Activated gamma-delta T cell treated with Interleukin-2 at 50 U/mL for 16 hours (primary cell): ENCODE results near the gene COQ3.
A peak's percentile ranks its signal among the peaks of the same experiment; 100 is the strongest.

Experiments used
- DNase-seq: peaks from one replicate; pipeline ENCODE4 v3.0.0-alpha.2; 2020

The COQ3 gene

DNA sequence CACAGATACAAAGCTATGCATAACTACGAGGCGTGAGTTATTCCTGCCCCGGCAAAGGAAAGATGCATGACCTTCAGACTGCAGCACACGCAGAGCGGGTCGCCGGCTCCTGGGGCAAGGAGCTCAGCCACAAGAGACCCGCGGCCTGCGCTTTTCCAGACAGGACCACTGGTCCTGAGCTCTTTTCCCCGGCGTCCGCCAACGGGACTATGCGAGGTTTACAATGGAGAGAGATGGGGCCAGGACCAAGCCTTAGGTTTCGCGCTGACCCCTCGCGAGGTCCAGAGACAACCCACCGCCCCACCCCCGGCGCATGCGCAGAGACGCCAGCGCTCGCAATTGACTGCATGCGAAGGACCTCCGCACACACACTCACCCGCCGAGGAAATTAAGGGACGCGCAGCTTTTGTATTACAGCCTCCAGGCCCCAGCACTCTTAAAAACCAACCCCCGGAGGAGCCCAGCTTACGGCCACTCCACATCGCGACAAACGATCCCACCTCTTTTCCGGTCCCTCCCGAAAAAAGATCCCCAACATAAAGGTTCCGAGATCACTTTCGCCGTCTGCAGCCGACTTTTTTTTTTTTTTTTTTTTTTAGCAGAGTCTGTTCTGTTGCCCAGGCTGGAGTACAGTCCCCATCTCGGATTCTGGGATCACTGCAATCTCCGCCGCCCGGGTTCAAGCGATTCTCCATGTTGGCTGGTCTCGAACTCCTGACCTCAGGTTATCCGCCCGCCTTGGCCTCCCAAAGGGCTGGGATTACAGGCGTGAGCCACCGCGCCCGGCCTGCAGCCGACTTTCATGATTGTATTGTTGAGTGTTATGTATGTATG is at the start of gene COQ3:
Gene COQ3, minus strand, starts transcription at position 498 of the 834 bp plus-strand sequence. Its CDS starts 16 bp downstream, at position 482.
- peak; percentile 64 for DNase-seq

DNA sequence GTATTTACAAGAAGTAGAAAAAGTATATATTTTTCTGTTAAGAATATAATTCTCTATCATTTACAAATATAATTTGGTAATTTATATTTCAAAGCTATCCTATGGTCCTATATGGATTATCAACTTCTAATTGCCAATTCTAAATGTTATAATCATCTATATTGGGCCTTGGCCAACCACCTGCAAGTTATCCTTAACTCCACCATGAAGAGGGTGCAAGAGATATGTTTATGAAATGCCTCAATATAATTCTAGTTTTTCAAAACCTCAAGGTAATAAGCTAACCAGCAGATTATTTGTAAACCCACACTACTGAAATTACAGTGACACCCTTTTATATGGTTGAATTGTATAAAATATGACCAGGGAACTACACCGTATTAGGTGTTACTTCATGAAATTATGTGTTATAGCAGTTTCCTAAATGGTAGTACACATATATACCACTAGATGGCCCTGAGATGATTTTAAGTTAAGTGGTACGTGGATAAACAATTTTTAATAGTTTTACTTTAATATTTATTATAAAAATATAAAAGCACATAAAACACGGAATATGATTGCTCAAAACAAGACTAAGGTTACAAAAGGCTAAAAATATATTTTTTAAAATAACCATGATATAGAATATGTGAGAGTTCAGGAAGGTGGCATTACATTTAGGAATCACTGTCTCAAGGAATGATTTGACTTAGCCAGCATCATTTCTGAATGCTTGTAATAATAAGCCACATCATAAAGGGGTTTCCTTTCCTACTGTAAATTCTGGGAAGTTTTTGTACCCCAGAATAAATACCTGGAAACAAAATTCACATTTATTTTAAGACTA is 40.9 kb upstream of the COQ3 start:
- no peak for DNase-seq

- no peak for DNase-seq
Observed at GRCh38 chr6:99432877-99433276, 38.9 kb upstream of the COQ3 start.

DNA sequence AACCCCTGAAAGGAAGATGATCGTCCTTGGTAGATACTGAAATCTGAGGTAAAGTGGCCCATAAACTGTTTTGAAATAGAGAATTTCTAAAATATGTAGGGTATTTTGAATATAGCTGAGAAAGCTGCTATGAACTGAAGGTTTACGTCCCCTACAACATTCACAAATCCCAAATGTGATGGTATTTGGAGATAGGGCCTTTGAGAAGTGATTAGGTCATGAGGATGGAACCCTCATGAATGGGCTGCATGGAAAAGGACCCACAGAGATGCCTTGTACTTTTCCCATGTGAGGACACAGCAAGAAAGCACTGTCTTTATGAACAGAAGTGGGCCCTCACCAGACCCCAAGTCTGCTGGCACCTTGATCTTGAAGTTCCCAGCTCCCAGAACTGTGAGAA is 37.9 kb upstream of the COQ3 start:
- DNase-seq, result no peak

DNA sequence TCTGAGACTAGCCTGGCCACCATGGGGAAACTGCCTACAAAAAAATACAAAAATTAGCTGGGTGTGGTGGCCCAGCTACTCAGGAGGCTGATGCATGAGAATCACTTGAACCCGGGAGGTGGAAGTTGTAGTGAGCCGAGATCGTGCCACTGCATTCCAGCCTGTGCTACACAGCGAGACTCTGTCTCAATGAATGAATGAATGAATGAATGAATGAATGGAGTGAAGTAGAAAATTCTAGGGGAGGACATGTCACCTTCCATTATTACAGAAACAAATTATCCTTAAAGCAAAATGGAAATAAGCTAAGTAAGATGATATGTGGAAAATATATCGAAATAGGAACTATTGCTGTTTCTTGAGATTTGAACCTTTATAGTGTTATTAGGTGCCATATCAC is 34.0 kb upstream of the COQ3 start:
- no peak for DNase-seq

DNA sequence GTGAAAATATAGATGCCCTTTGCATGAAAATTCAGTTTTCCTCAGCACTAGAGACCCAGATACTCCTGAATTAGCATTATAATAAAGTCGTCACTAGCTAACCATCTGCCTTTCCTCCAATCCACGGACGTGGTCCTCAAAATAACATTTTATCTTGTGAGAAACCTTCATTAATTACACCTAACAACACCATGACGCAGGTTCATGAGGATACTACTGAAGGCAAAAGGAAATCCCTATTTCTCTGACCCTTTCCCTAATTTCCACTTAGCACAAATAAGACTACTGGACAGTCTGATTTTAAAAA is 32.4 kb upstream of the COQ3 start:
- no peak for DNase-seq

- DNase-seq, result peak; percentile 42
Observed at GRCh38 chr6:99425647-99426450, 31.9 kb upstream of the COQ3 start.

DNA sequence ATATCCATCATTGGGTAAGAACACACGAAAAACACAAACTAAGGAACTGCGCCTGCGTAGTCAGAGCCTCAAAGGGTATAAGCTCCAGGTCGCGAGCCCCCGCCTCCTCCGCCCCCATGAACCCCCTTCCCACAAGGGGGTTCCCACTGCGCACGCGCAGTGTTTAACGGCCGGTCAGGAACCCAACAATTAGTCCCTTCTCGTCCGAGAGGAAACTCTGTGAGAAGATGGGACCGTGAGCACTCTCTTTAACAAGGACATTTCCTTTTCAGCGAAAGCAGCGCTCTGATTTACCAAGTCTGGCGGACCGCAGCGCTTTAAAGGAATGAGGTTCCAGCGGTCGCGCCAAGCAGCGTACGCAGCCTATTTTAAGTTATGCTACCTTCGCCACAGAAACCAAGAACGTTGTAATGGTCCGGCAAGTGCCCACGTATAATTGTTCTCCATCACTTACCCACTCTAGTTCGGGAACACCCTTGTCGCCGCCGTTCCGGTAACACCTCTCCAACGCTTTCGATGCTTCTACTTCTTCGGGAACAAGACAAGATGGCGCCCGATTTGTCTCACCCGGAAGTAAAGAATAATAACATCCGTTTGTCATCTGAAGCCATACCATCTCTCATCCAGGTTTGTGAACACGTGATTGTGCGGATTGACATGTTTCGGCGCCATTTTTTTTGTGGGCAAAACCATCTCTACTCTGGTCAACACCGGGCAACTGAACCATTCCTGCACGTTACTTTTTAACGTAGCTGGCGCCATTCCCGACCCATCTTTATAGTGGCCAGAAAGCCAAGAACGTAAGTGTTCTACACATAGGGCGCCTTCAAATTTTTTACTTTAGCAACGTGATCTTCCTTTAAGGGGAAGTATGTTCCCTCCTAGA is 31.0 kb upstream of the COQ3 start, which contains the start of gene PNISR:
Gene PNISR, minus strand, starts transcription at position 548 of the 886 bp plus-strand sequence. CDS start 10,649 bp downstream, outside the sequence.
- DNase-seq, result peak; percentile 86

- no peak for DNase-seq
Observed at GRCh38 chr6:99424022-99424421, 30.0 kb upstream of the COQ3 start.

DNA sequence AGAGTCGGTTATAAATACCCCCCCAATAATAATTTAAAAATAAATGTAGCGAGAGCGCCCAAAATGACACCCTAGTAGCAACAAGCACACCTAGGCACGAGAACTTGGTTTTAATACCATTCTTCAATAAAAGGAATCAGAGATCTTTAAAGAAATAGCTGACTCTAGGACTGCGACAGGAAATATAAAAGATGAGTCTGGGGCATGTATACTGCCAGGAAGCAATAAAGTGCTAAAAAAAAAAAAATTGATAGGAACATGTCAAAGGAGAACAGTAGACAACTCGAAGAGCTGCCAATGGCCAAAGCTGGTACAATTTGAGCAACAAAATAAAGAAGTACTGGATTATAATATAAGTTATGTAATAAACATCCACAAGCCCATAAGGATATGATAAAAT is 28.9 kb upstream of the COQ3 start:
- no peak for DNase-seq

DNA sequence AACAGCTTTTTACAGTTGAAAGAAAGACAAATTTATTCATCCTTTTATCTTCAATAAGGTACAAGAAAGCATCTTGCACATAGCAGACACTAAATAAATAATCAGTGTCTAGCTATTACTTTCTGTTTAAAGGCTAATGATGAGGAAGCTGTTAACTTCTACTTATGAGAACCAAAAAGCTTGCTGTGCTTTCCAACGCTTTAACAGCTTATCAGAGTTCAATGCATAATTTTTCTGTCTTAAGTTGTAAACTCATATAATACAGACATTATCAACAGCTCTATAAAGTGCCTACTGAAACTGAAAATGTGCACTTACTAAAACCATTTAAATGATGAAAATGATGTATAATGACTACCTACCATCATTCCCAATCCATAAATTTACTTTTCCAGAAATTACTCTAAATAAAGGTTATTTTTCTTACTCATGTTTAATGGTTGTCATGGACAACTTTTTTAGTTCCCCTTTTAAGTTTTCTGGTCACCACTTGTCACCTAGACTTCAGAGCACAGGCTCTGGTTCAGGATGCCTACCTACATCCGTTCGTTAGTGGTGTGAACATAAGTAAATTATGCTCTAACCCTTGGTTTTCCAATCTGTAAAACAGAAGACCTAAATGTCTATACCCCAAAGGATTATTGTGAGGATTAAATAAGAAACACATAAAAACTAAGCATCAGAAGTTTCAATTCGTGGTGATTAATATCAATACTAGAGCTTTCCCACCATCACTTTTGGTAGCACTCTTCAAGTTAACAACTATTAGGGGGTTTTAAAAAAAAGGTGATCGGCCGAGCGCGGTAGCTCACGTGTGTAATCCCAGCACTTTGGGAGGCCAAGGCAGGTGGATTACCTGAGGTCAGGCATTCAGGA is 23.1 kb upstream of the COQ3 start:
- DNase-seq, result no peak

GRCh38 chr6:99416226-99416625 is 22.2 kb upstream of the COQ3 start:
- no peak for DNase-seq

DNA sequence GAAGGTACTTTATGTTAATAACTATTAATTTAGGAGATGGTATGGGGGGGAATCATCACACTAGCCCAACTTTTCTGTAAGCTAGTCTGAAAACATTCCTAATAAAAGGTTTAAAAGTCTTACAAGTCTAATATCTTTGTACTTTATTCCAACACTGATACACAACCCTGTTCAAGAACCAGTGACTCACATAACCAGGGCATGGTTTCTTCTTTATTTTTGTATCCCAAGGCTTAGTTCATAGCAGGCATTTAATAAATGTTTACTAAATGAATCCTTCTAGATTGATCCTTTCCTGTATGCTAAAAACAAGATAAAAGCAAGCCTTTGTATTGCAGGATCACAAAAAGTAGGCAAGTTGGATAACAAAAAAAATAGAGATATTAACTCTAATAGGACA is 21.5 kb upstream of the COQ3 start:
- DNase-seq, result no peak

- DNase-seq, result no peak
Observed at GRCh38 chr6:99412065-99412464, 18.1 kb upstream of the COQ3 start.

DNA sequence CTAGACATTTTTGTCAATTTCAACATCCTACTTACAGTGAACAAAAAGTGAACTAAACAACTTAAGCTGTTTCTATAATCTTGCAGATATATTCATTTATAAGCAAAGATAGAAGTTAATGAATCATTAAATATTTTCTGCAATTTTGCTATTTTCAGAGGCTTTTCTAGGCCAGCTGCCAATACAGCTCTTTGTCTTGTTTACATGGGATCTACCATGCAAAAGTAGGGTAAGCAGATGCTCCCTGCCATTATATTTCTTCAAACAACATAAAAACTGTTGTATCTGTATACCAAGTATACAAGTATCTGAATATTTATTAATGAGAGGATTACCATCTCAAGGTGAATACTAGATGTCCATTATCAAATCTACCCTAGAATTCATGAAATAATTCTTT is 15.7 kb upstream of the COQ3 start:
- no peak for DNase-seq

DNA sequence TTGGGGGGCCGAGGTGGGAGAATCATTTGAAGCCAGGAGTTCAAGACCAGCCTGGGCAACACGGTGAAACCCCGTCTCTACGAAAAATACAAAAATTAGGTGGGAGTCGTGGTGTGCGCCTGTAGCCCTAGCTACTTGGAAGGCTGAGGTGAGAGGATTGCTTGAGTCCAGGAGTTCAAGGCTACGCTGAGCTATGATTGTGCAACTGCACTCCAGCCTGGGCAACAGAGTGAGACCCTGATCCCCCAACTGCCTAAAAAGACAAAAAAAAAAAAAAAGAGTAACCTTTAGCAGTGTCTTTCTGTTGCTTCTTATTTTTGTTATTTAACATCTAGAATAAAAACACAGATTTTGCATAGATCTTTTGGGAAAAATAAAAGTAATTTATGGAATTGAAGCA is 13.1 kb upstream of the COQ3 start:
- DNase-seq, result no peak

GRCh38 chr6:99402448-99402847 is 8.5 kb upstream of the COQ3 start:
- no peak for DNase-seq

DNA sequence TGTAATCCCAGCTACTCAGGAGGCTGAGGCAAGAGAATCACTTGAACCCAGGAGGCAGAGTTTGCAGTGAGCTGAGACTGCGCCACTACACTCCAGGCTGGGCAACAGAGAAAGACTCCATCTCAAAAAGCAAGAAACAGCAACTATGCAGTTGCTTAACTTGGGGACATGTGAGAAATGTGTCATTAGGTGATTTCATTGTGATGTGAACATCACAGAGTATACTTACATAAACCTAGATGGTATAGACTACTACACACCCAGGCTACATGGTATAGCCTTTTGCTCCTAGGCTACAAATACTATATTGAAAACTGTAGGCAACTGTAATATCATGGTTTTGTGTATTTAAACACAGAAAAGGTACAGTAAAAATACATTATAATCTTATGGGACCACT is 3.3 kb upstream of the COQ3 start:
- no peak for DNase-seq

DNA sequence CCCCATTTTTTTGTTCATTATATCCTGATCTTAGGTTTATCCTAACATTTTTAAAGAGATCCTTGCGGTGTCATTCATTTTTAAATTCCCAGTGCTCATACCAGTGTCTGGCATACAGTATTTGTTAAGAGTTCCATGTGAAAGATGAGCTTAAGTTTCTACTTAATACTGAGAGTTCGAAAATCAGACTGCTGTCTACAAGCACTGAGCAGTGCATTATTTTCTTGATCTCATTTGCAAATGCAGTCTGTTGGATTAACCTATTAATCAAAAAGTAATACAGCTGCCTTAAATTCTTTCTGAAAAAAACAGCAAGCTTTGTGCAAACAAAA is 663 bp downstream of the COQ3 start:
- DNase-seq, result no peak

DNA sequence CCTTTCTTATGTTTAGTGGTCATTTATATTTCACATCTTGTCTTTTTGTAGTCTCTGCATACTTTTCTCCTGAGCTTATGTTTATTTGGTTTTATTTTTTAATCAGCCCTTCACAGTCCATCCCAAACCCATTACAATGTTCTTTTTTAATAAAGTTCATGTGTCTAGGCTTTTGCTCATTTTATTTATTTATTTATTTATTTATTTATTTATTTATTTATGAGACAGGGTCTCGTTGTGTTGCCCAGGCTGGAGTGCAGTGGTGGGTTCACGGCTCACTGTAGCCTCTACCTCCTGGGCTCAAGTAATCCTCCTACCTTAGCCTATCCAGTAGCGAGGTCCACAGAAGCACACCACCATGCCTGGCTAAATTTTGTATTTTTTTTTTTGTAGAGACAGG is 3.1 kb downstream of the COQ3 start:
- no peak for DNase-seq

DNA sequence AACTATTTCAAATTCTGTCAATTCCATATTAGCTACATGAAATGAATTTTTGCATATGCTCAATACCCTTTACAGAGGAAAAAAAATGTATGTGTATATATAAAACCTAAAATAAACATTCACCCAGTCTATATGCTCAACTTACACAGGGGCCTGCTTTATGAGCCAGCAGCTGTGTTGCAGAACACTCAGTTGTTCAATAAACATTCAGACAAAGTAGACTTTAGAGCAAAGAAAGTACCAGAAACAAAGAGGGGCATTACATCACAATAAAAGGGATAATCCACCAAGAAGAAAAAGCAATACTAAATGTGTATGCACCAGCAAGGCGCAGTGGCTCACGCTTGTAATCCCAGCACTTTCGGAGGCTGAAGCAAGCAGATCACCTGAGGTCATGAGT is 9.5 kb downstream of the COQ3 start:
- DNase-seq, result no peak
